OCI-LY7 (cell line): ENCODE measurements around the gene CTTNBP2.

Experiments
- EZH2phosphoT487 ChIP-seq: fragments of 200-600 bp; sonication (generic); IDR thresholded peaks from 2 replicates; pipeline ENCODE4 v1.6.1; 2018; ENCODE audit warnings: low read depth, borderline replicate concordance, mild to moderate bottlenecking, mixed run types, antibody characterized with exemption, low read length, moderate library complexity, mixed read lengths
- TF ChIP-seq, protein P1 (sequence below): fragments of 200-600 bp; sonication (generic); conservative IDR thresholded peaks from 2 replicates; pipeline ENCODE4 v1.5.1; 2014; ENCODE audit warnings: mild to moderate bottlenecking, antibody characterized with exemption, low read length, moderate library complexity, mixed read lengths

DNA sequence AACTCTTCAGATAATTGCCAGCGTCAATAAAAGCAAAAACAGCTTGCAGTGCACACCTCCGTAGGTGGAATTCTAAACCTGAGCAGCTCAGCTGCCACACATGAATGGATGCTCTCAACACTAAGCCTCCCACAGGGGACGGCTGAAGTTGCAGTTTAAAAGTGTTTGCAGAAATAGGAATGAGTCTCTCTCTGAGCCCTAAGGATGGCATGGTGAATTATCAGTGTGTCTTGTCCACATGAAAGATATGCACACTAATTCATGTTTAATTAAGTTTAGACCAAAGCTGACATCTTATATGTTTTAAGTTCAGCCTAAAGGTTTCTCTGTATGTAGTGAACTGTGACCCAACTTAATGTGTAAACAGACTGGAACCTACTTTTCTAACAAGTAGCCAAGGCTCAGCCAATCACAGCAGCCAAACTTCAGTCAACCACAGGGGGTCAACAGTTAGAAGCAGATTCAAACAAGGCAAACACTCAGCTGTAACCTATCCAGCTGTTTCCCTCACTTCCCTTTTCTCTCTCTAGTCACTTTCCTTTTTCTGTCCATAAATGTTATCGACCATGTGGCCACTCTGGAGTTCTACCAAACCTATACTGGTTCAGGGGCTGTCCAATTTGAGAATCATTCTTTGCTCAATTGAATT, 38.1 kb downstream of the CTTNBP2 start:
- TF ChIP-seq, protein P1, sequence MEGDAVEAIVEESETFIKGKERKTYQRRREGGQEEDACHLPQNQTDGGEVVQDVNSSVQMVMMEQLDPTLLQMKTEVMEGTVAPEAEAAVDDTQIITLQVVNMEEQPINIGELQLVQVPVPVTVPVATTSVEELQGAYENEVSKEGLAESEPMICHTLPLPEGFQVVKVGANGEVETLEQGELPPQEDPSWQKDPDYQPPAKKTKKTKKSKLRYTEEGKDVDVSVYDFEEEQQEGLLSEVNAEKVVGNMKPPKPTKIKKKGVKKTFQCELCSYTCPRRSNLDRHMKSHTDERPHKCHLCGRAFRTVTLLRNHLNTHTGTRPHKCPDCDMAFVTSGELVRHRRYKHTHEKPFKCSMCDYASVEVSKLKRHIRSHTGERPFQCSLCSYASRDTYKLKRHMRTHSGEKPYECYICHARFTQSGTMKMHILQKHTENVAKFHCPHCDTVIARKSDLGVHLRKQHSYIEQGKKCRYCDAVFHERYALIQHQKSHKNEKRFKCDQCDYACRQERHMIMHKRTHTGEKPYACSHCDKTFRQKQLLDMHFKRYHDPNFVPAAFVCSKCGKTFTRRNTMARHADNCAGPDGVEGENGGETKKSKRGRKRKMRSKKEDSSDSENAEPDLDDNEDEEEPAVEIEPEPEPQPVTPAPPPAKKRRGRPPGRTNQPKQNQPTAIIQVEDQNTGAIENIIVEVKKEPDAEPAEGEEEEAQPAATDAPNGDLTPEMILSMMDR = no peak
- TF ChIP-seq EZH2phosphoT487 = no peak
